Esophagus mucosa (tissue), 1 donor: Measurements from ENCODE around the gene NCF4. TPM values are rescaled to one million over a fixed set of nuclear protein-coding genes. Genes with fewer than 3 reads are reported as not detected.

Source experiments
- ATAC-seq: fragments of 200-7000 bp; cut with Tn5 transposase; one replicate; pipeline ENCODE4 v1.9.1; 2020
- total RNA-seq: library from RNA; stranded (reverse); gene quantifications from one replicate; pipeline ENCODE4 v1.2.4, GENCODE V29; 2023
- donor health status: DM: yes; HTN: yes; CAD: no.

Gene NCF4
- 1.8 TPM for total RNA-seq

GRCh38 chr22:36860821-36861659 is at the start of gene NCF4:
Gene NCF4 (plus strand): TSS chr22:36861006. CDS start chr22:36861172, 166 bp downstream.
- peak; percentile 39 for ATAC-seq

- ATAC-seq = no peak
These were observed 49.6 kb upstream of the NCF4 start for GRCh38 chr22:36811094-36811800.

- ATAC-seq = no peak
These were observed 46.0 kb upstream of the NCF4 start for GRCh38 chr22:36814801-36815200.

GRCh38 chr22:36815558-36816338 is 45.1 kb upstream of the NCF4 start:
- no peak for ATAC-seq

- no peak for ATAC-seq
These were observed 44.5 kb upstream of the NCF4 start for GRCh38 chr22:36816339-36816635.

- peak; percentile 30 for ATAC-seq
These were observed 43.9 kb upstream of the NCF4 start, which contains the start of gene PVALB for GRCh38 chr22:36816636-36817524. Gene PVALB (minus strand): TSS chr22:36817035. CDS start chr22:36817005, 30 bp downstream.

- ATAC-seq = no peak
These were observed 43.3 kb upstream of the NCF4 start for GRCh38 chr22:36817525-36817848.

- no peak for ATAC-seq
These were observed 42.7 kb upstream of the NCF4 start for GRCh38 chr22:36818010-36818642.

- no peak for ATAC-seq
These were observed 41.7 kb upstream of the NCF4 start for GRCh38 chr22:36819112-36819511.

GRCh38 chr22:36822581-36822980 is 38.2 kb upstream of the NCF4 start:
- ATAC-seq = no peak

- no peak for ATAC-seq
These were observed 37.5 kb upstream of the NCF4 start for GRCh38 chr22:36823186-36823839.

GRCh38 chr22:36824655-36825054 is 36.2 kb upstream of the NCF4 start:
- ATAC-seq = no peak

GRCh38 chr22:36826262-36826661 is 34.5 kb upstream of the NCF4 start:
- ATAC-seq = no peak

- peak; percentile 35 for ATAC-seq
These were observed 32.0 kb upstream of the NCF4 start for GRCh38 chr22:36828815-36829214.

- ATAC-seq = no peak
These were observed 31.3 kb upstream of the NCF4 start for GRCh38 chr22:36829370-36830002.

GRCh38 chr22:36830601-36831000 is 30.2 kb upstream of the NCF4 start:
- no peak for ATAC-seq

- ATAC-seq = no peak
These were observed 29.6 kb upstream of the NCF4 start for GRCh38 chr22:36831206-36831605.

- ATAC-seq = no peak
These were observed 29.1 kb upstream of the NCF4 start for GRCh38 chr22:36831717-36832116.

- no peak for ATAC-seq
These were observed 27.7 kb upstream of the NCF4 start for GRCh38 chr22:36833073-36833472.

- ATAC-seq = no peak
These were observed 24.9 kb upstream of the NCF4 start for GRCh38 chr22:36835903-36836302.
